ENCODE measurements around the gene STXBP6.

STXBP6 gene

GRCh38 chr14:24761141-24761540 is 288.8 kb downstream of the STXBP6 start:
- no peak overlapping the region for H3K18ac ChIP-seq (ENCODE audit: low read depth in 1 of 2, low read length in 2 of 2)
- H3K9ac ChIP-seq (ENCODE audit: low read length): no peak overlapping the region
- no peaks in the 10 kb centered on the region for H3K4me1 ChIP-seq (ENCODE audit: control insufficient read depth, insufficient read depth, low read depth, low read length)
- DNase-seq: no peak
- no peak overlapping the region for H4K91ac ChIP-seq (ENCODE audit: low read length)
- 8% methylated on average over 1 of the region's 2 CpGs for WGBS
- no peak overlapping the region for H3K23ac ChIP-seq (ENCODE audit: low read length in 2 of 2)
- no peak overlapping the region for H2AK5ac ChIP-seq (ENCODE audit: low read length, severe bottlenecking)
- no peak overlapping the region for H2BK15ac ChIP-seq (ENCODE audit: low read depth, poor library complexity, severe bottlenecking)
- no peak overlapping the region for H2BK5ac ChIP-seq (ENCODE audit: low read depth, low read length, poor library complexity, severe bottlenecking)
- H4K8ac ChIP-seq (ENCODE audit: low read length): no peak overlapping the region
- H2BK12ac ChIP-seq (ENCODE audit: low read length in 2 of 2): no peak overlapping the region
- no peaks in the 10 kb centered on the region for H3K27me3 ChIP-seq (ENCODE audit: control insufficient read depth in 1 of 2, insufficient read depth in 1 of 2, low read length in 2 of 2)
- no peaks in the 10 kb centered on the region for H3K9me3 ChIP-seq (ENCODE audit: control insufficient read depth, low read length)
- no peak overlapping the region for H3K27ac ChIP-seq (ENCODE audit: low read length, poor library complexity, severe bottlenecking)
- H3K4ac ChIP-seq (ENCODE audit: low read depth in 1 of 2, low read length in 2 of 2): no peak overlapping the region
- H2BK120ac ChIP-seq (ENCODE audit: low read depth, low read length): no peak overlapping the region
- H3K79me1 ChIP-seq (replicated peaks; ENCODE audit: low read length, poor library complexity, severe bottlenecking): no peaks in the 10 kb centered on the region
- no peak overlapping the region for H2AFZ ChIP-seq (ENCODE audit: low read depth, low read length)
- H3K14ac ChIP-seq (ENCODE audit: low read length in 2 of 2): no peak overlapping the region
- H3K4me2 ChIP-seq (ENCODE audit: low read length, poor library complexity, severe bottlenecking): no peak overlapping the region
- H3K36me3 ChIP-seq (ENCODE audit: control insufficient read depth in 1 of 2, insufficient read depth in 2 of 2, low read depth in 1 of 2, low read length in 2 of 2): no peaks in the 10 kb centered on the region
- H3K4me3 ChIP-seq (ENCODE audit: insufficient read depth in 1 of 2, low read depth in 1 of 2, low read length in 2 of 2): no peak overlapping the region
